Neuronal stem cell (in vitro differentiated cells): ENCODE data around the gene TYW3.

Experiments used
- DNase-seq: peaks from one replicate; pipeline ENCODE4 v3.0.0-alpha.2; 2013; ENCODE audit warnings: low spot score
- H2AFZ ChIP-seq: one replicate; pipeline ENCODE4 v1.6.1; 2013; ENCODE audit warnings: mild to moderate bottlenecking, low read length, inconsistent platforms
- H2AK5ac ChIP-seq: 2 replicates; pipeline ENCODE4 v1.6.1; 2013; ENCODE audit warnings: low read depth, mild to moderate bottlenecking, inconsistent platforms, low read length, moderate library complexity, mixed read lengths
- H2BK120ac ChIP-seq: 2 replicates; pipeline ENCODE4 v1.6.1; 2013; ENCODE audit warnings: low read depth, mild to moderate bottlenecking, inconsistent platforms, low read length, moderate library complexity, mixed read lengths
- H2BK12ac ChIP-seq: one replicate; pipeline ENCODE4 v1.6.1; 2013; ENCODE audit warnings: low read length, inconsistent platforms
- H2BK15ac ChIP-seq: 2 replicates; pipeline ENCODE4 v1.6.1; 2013; ENCODE audit warnings: mild to moderate bottlenecking, low read length, inconsistent platforms, mixed read lengths
- H2BK5ac ChIP-seq: one replicate; pipeline ENCODE4 v1.6.1; 2013; ENCODE audit warnings: inconsistent platforms, mild to moderate bottlenecking, low read length, moderate library complexity
- H3K14ac ChIP-seq: one replicate; pipeline ENCODE4 v1.6.1; 2013; ENCODE audit warnings: low read length, inconsistent platforms
- H3K18ac ChIP-seq: 2 replicates; pipeline ENCODE4 v1.6.1; 2013; ENCODE audit warnings: low read length, inconsistent platforms
- H3K23ac ChIP-seq: 2 replicates; pipeline ENCODE4 v1.6.1; 2013; ENCODE audit warnings: low read depth, mild to moderate bottlenecking, mixed read lengths, low read length, inconsistent platforms; ENCODE audit not compliant: poor library complexity
- H3K27ac ChIP-seq: replicated peaks from 3 replicates; pipeline ENCODE4 v1.5.1; 2013; ENCODE audit warnings: low read length, inconsistent platforms
- H3K27me3 ChIP-seq, 3 experiments: 2 replicates each; pipeline ENCODE4 v1.6.1; 2013; ENCODE audit warnings: low read length in 3 of 3, mild to moderate bottlenecking in 2 of 3, inconsistent platforms in 1 of 3, low read depth in 1 of 3, mixed read lengths in 1 of 3, moderate library complexity in 1 of 3; ENCODE audit not compliant: control insufficient read depth in 3 of 3, insufficient read depth in 3 of 3
- H3K36me3 ChIP-seq, 2 donors: replicated peaks in 1 of 2; 2 replicates each; pipeline ENCODE4 v1.6.1; 2013; ENCODE audit warnings: low read length in 2 of 2; ENCODE audit not compliant: control insufficient read depth in 2 of 2, insufficient read depth in 2 of 2
- H3K4ac ChIP-seq: 2 replicates; pipeline ENCODE4 v1.6.1; 2013; ENCODE audit warnings: inconsistent platforms, mild to moderate bottlenecking, low read length, moderate library complexity
- H3K4me1 ChIP-seq, 2 donors: 1 replicate in 1 of 2; 2 replicates in 1 of 2; pipeline ENCODE4 v1.6.1; 2013; ENCODE audit warnings: low read length in 2 of 2, low read depth in 1 of 2; ENCODE audit not compliant: control insufficient read depth in 2 of 2, insufficient read depth in 1 of 2
- H3K4me2 ChIP-seq: one replicate; pipeline ENCODE4 v1.6.1; 2013; ENCODE audit warnings: mild to moderate bottlenecking, low read length, inconsistent platforms; ENCODE audit not compliant: insufficient read depth, poor library complexity, severe bottlenecking
- H3K4me3 ChIP-seq, 2 donors: 2 replicates each; pipeline ENCODE4 v1.5.1; 2013; ENCODE audit warnings: low read length in 2 of 2, mild to moderate bottlenecking in 2 of 2, inconsistent platforms in 1 of 2, moderate library complexity in 1 of 2
- H3K79me1 ChIP-seq: one replicate; pipeline ENCODE4 v1.6.1; 2013; ENCODE audit warnings: low read depth, mild to moderate bottlenecking, inconsistent platforms, low read length, moderate library complexity
- H3K9ac ChIP-seq: one replicate; pipeline ENCODE4 v1.6.1; 2013; ENCODE audit warnings: mild to moderate bottlenecking, low read depth, low read length, inconsistent platforms; ENCODE audit not compliant: poor library complexity
- H3K9me3 ChIP-seq, 2 donors: replicated peaks in 1 of 2; 2 replicates each; pipeline versions ENCODE3 to v1.6.1; 2013; ENCODE audit warnings: low read length in 2 of 2, mild to moderate bottlenecking in 2 of 2, inconsistent platforms in 1 of 2, low read depth in 1 of 2, mixed read lengths in 1 of 2, moderate library complexity in 1 of 2; ENCODE audit not compliant: control insufficient read depth in 2 of 2, insufficient read depth in 1 of 2
- H4K8ac ChIP-seq: one replicate; pipeline ENCODE4 v1.6.1; 2013; ENCODE audit warnings: low read depth, mild to moderate bottlenecking, inconsistent platforms, low read length, moderate library complexity
- H4K91ac ChIP-seq: one replicate; pipeline ENCODE4 v1.6.1; 2013; ENCODE audit warnings: low read length, low read depth, mild to moderate bottlenecking, inconsistent platforms; ENCODE audit not compliant: poor library complexity
- WGBS, 2 donors: extraction: QIAGEN DNeasy Blood & Tissue Kit; methylation state at CpG; one replicate each; pipeline ENCODE4 v1.1.7; 2013; ENCODE audit warnings: missing lambda C conversion rate in 2 of 2, mixed read lengths in 1 of 2; ENCODE audit not compliant: insufficient read length in 2 of 2, insufficient replicate concordance in 1 of 2; ENCODE audit errors: extremely low coverage in 2 of 2; 5-methylcytosine and 5-hydroxymethylcytosine counted together

The TYW3 gene

GRCh38 chr1:74689621-74690363 lies 43.2 kb upstream of the TYW3 start:
- H2BK5ac ChIP-seq: no peak overlapping the region
- peak overlapping the region; percentile 74 for H2AFZ ChIP-seq
- no peak overlapping the region for H3K14ac ChIP-seq
- H2AK5ac ChIP-seq: no peak overlapping the region
- no peak overlapping the region for H2BK12ac ChIP-seq
- no peaks in the 10 kb centered on the region for H3K79me1 ChIP-seq
- no peak overlapping the region for H3K4me3 ChIP-seq
- no peak overlapping the region for H3K27ac ChIP-seq
- H4K8ac ChIP-seq: no peak overlapping the region
- DNase-seq: peak; percentile 78
- no peaks in the 10 kb centered on the region for H3K9me3 ChIP-seq
- H3K4me1 ChIP-seq: peaks cover 0 to 4% of the 10 kb centered on the region in 2 donors
- no peak overlapping the region for H2BK15ac ChIP-seq
- no peak overlapping the region for H3K23ac ChIP-seq
- H4K91ac ChIP-seq: no peak overlapping the region
- H3K27me3 ChIP-seq: no peaks in the 10 kb centered on the region
- H3K9ac ChIP-seq: no peak overlapping the region
- no peak overlapping the region for H3K18ac ChIP-seq
- no CpG with 5 or more reads among the region's 5 CpGs for WGBS, 2 donors
- H3K4me2 ChIP-seq: no peak overlapping the region
- no peak overlapping the region for H3K4ac ChIP-seq
- no peaks in the 10 kb centered on the region for H3K36me3 ChIP-seq
- H2BK120ac ChIP-seq: no peak overlapping the region

DNA sequence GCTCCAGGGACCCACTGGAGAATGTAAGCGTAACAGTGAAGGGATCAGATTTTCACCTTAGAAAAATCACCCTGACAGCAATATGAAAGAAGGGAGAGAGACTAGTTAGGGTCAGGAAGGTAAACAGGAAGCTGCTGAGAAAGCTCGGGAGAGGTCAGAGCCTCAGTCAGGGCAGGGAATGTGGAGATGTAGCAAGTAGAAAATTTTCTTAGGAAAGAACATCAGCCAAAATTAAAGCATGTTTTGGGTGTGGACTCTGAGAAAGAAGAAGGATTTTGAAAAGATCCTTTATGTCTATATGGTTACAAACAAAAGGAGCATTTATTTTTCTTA lies 42.6 kb upstream of the TYW3 start:
- no peaks in the 10 kb centered on the region for H3K79me1 ChIP-seq
- H3K27me3 ChIP-seq: no peaks in the 10 kb centered on the region
- H3K4me2 ChIP-seq: no peak overlapping the region
- H3K18ac ChIP-seq: no peak overlapping the region
- no peak overlapping the region for H2BK5ac ChIP-seq
- H3K14ac ChIP-seq: no peak overlapping the region
- H3K4me3 ChIP-seq: no peak overlapping the region
- H4K8ac ChIP-seq: no peak overlapping the region
- no peak overlapping the region for H3K27ac ChIP-seq
- no CpG with 5 or more reads among the region's 2 CpGs for WGBS, 2 donors
- H2AK5ac ChIP-seq: no peak overlapping the region
- no peak overlapping the region for H2BK12ac ChIP-seq
- no peak overlapping the region for H2BK120ac ChIP-seq
- peak overlapping the region; percentile 74 for H2AFZ ChIP-seq
- no peak overlapping the region for H3K9ac ChIP-seq
- DNase-seq: no peak
- no peaks in the 10 kb centered on the region for H3K9me3 ChIP-seq
- H3K23ac ChIP-seq: no peak overlapping the region
- H3K4me1 ChIP-seq: peaks cover 0 to 4% of the 10 kb centered on the region in 2 donors
- no peak overlapping the region for H2BK15ac ChIP-seq
- H4K91ac ChIP-seq: no peak overlapping the region
- H3K36me3 ChIP-seq: no peaks in the 10 kb centered on the region
- H3K4ac ChIP-seq: no peak overlapping the region

- DNase-seq: no peak
Measured at GRCh38 chr1:74690909-74691308, 42.0 kb upstream of the TYW3 start.

DNA sequence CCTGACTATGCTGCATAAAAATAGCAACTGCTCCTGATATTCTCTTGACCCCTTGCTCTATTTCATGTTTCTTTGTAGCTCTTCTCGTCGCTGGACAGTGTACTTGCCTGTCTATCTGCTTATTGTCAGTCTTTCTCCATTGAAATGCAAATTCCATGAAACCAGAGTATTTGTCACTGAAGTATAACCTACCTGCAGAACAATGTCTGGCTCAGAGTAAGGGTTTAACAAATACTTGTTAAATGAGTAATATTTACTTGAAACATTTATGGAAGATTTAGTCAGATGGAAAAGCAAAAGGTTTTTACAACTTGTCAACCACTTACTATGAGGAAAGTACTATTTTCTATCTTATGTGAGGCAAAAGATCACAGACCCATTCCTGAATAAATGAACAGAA lies 39.5 kb upstream of the TYW3 start:
- H4K8ac ChIP-seq: no peak overlapping the region
- H3K9me3 ChIP-seq: no peaks in the 10 kb centered on the region
- no peak overlapping the region for H2BK15ac ChIP-seq
- H3K27ac ChIP-seq: no peak overlapping the region
- H3K9ac ChIP-seq: no peak overlapping the region
- H3K4me1 ChIP-seq: peaks cover 0 to 4% of the 10 kb centered on the region in 2 donors
- H2BK12ac ChIP-seq: no peak overlapping the region
- H2AFZ ChIP-seq: no peak overlapping the region
- no peak overlapping the region for H3K23ac ChIP-seq
- H3K4me3 ChIP-seq: no peak overlapping the region
- no peak overlapping the region for H3K14ac ChIP-seq
- no peak overlapping the region for H3K4me2 ChIP-seq
- no peak overlapping the region for H2BK5ac ChIP-seq
- no peak overlapping the region for H3K18ac ChIP-seq
- no peak overlapping the region for H2BK120ac ChIP-seq
- H3K79me1 ChIP-seq: no peaks in the 10 kb centered on the region
- H3K27me3 ChIP-seq: no peaks in the 10 kb centered on the region
- no peak overlapping the region for H4K91ac ChIP-seq
- H3K36me3 ChIP-seq: no peaks in the 10 kb centered on the region
- no CpG with 5 or more reads among the region's 2 CpGs for WGBS, 2 donors
- no peak overlapping the region for H3K4ac ChIP-seq
- no peak for DNase-seq
- H2AK5ac ChIP-seq: no peak overlapping the region

More at GRCh38 chr1:74690909-74691308, 42.0 kb upstream of the TYW3 start:
- no CpG with 5 or more reads among the region's 4 CpGs for WGBS, 2 donors
- Histone ChIP-seq H2AK5ac (no peak overlapping the region), H3K4me1 (peaks cover 0 to 4% of the 10 kb centered on the region in 2 donors), H3K23ac (no peak overlapping the region), H2BK15ac (no peak overlapping the region), H3K4me2 (no peak overlapping the region), H3K27me3 (no peaks in the 10 kb centered on the region), H3K27ac (no peak overlapping the region), H3K14ac (no peak overlapping the region), H2AFZ (no peak overlapping the region), H3K18ac (no peak overlapping the region), H4K91ac (no peak overlapping the region), H3K4ac (no peak overlapping the region), H2BK12ac (no peak overlapping the region), H3K4me3 (no peak overlapping the region), H3K36me3 (no peaks in the 10 kb centered on the region), H2BK120ac (no peak overlapping the region), H3K9me3 (no peaks in the 10 kb centered on the region), H2BK5ac (no peak overlapping the region), H3K79me1 (no peaks in the 10 kb centered on the region), H4K8ac (no peak overlapping the region), H3K9ac (no peak overlapping the region)
